HPDE6-E6E7 (cell line): ENCODE data around the gene CSNK1G1.
"Not testable (repeated sequence)": the region's sequence is repeated elsewhere in the genome, so short reads cannot be mapped to it uniquely, and the experiment has no call there.

Experiments
- DNase-seq: peaks from one replicate; pipeline ENCODE4 v3.0.0; 2011; ENCODE audit warnings: missing footprints; ENCODE audit errors: extremely low spot score

The CSNK1G1 gene

DNA sequence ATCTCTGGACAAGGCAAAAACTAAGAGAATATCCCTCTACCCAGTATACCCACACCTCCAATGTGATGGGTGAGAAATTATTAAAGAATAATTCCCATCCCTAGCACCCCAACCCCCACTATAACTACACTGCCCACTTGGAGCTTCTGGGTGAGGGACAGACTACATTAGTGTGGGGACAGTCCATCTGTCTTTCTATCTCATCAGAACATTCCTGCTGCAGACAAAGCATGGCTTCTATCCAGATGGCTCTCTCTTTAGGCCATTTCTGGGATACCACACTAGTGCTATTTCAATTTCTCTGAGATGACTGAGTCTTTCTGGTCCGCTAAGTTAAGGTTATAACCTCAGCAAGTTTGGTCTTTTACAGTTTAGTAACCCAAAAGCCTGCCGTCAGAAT is 6.6 kb downstream of the CSNK1G1 start:
- DNase-seq, result no peak

DNA sequence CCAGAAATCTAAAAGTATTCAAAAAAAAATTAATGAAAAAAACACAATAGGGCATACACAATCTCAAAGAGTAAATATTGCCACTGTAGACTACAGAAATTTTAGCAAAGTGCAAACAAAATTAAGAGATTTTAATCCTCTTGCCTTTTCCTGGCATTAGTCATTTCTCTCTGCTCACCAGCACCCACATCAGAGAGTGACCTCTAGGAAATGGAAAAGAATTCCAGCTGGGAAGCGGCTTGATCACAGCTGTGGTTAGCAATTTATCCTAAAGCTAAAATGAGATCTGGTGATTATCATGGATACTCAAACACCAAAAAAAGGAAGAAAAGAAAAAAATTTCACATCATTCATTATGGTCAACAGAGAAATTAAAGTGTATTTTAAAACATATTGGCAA is 7.5 kb downstream of the CSNK1G1 start:
- DNase-seq, result no peak

DNA sequence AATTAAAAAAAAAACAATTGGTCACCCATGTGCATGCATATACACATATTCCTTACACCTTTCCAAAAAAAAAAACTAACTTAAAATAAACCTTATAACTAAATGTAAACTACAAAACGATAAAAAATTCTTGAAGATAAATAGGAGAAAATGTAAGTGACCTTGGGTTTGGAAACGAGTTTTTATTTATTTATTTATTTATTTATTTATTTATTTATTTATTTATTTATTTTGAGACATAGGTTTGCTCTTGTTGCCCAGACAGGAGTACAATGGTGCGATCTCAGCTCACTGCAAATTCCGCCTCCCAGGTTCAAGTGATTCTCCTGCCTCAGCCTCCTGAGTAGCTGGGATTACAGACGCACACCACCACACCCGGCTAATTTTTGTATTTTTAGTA is 9.7 kb downstream of the CSNK1G1 start:
- DNase-seq, result not testable (repeated sequence)

DNA sequence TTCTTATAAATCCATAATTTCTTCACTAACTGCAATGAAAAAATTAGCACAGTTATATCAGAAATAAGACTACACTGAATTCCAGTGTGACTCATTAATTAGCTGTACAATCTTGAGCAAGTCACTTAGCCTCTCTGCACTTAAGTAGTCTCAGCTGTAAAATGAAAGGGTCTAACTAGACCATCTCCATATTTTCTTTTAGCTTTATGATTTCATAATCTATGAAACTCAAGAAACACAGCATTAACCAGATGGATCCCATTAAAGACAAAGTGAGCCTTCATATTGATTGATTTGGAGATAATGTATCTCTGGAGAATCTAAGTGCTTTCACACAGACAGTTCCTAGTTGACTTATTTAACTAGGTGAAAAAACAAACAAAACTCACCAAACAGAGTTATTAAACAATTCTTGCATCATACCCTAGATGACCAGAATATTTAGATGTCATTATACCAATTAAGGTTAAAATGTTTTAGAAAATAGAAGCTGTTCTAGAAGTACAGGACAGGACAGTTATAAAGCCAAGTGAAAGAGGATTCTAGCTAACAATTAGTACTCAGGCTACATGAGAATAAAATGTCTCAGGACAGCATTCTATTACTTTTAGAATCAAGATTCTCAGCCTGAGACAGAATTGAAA is 11.2 kb downstream of the CSNK1G1 start:
- no peak for DNase-seq

DNA sequence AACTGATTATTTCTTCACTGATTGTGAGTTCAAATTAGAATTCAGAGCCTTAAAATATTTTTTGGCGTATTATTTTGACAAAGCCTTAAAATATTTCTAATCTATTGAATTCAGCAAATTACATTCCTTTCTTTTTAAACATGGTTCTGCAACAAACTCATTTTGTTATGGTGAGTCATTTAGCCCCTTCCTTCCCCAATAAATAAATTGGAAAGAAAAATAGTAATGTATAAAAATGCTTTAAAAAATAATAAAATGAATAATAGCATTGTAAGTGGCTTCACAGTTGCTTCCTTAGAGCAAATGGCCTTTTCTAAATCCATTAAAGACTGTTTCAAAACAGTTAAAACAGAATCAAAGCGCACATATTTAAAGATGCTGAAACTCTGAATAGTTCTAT is 12.1 kb downstream of the CSNK1G1 start:
- no peak for DNase-seq

DNA sequence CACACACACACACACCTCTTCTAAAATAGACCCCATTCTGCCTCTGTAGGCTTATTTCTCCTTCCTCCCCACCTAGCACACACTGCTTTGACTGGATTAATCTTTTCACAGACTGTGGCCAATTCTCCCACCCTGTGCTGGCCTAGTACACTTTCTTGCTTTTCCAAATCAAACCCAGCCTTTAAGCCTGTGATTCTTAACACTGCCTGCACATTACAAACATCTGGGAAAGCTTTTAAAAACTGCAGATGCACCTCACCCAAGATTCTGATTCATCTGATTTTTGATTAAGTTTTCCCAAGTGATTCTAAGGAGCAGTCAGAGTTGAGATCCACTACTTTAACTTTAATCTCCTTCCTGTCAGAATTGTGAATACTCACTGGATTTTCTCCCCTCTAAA is 12.8 kb downstream of the CSNK1G1 start:
- no peak for DNase-seq

DNA sequence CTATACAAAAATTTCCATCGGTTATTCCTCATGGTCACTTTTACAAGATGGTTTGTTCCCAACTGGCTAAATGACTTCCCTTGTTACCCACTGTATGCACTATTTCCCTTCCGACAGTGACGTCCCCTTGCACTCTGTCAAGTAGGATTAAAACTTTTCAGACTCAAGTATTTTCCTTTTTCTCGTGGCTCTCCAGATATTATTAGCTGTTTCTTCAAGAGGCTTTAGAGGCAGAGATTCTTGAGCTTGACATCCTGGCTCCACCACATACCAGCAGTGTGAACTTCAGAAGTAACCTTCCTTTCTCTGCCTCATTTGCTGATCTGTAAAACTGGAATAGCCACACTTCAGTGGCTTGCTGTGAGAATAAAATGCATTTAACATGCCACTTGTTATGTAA is 14.0 kb downstream of the CSNK1G1 start:
- DNase-seq, result no peak

DNA sequence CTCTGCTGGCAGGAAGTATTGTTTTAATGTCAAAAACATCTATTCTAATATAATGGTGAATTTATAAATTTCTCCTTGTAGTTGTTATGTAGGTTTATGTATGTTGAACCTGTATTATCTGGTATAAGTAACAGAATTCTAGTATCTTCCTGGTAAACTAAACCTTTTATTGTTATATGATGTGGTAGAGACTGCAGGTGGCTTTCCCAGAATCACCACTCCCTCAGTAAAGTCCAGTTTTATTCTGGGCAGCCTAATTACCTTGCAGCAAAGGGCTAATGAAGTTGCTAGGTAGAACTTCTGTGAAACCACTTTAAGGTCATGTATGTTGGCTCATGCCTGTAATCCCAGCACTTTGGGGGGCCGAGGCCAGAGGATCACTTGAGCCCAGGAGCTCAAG is 15.6 kb downstream of the CSNK1G1 start:
- no peak for DNase-seq

DNA sequence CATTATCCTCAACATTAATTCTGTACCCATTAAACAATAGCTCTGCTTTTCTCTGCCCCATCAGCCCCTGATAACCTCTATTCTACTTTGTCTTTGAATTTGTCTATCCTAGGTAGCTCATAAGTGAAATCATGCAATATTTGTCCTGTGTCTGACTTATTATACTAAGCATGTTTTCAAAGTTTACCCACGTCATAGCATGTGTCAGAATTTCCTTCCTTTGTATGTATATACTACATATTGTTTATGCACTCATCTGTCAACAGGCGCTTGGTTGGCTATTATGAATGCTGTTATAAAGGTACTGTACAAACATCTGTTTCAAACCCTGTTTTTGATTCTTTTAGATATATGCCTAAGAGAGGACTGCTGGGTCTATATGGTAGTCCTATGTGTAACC is 18.2 kb downstream of the CSNK1G1 start:
- no peak for DNase-seq

DNA sequence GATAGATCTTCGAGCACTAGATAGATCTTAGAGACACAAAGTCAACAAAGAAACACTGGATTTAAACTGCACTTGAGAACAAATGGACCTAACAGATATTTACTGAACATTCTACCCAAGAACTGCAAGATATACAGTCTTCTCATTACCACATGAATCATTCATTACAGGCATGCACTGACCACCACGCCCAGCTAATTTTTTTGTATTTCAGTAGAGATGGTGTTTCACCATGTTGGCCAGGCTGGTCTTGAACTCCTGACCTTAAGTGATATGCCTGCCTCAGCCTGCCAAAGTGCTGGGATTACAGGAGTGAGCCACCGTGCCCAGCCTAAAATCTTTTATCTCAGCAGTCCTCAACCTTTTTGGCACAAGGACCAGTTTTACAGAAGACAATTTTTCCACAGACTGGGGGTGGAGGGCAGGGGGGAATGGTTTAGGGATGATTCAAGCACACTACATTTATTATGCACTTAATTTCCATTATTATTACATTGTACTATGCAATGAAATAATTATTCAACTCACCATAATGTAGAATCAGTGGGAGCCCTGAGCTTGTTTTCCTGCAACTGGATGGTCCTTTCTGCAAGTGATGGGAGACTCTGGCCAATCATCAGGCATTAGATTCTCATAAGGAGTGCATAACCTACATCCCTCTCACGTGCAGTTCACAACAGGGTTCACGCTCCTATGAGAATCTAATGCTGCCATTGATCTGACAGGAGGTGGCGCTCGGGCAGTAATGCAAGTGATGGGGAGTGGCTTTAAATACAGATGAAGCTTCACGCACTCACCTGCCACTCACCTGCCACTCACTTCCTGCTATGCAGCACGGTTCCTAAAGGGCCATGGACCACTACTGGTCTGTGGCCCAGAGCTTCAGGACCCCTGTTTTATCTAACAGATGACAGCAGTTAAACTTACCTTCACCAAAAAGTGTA is 21.7 kb downstream of the CSNK1G1 start:
- DNase-seq, result no peak

DNA sequence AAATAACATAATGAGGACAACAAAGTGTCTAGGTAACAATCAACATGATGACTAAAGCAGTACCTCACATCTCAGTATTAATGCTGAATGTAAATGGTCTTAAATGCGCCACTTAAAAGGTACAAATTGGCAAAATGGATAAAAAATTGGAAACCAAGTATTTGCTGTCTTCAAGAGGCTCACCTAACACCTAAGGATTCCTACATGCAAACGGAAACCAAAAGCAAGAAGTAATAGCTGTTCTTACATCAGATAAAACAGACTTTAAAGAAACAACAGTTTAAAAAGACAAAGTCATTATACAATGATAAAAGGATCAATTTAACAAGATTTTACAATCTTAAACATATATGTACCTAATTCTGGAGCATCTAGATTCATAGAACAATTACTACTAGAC is 22.5 kb downstream of the CSNK1G1 start:
- DNase-seq, result no peak

DNA sequence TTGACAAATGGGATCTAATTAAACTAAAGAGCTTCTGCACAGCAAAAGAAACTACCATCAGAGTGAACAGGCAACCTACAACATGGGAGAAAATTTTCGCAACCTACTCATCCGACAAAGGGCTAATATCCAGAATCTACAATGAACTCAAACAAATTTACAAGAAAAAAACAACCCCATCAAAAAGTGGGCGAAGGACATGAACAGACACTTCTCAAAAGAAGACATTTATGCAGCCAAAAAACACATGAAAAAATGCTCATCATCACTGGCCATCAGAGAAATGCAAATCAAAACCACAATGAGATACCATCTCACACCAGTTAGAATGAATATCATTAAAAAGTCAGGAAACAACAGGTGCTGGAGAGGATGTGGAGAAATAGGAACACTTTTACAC is 24.3 kb downstream of the CSNK1G1 start:
- DNase-seq, result not testable (repeated sequence)

DNA sequence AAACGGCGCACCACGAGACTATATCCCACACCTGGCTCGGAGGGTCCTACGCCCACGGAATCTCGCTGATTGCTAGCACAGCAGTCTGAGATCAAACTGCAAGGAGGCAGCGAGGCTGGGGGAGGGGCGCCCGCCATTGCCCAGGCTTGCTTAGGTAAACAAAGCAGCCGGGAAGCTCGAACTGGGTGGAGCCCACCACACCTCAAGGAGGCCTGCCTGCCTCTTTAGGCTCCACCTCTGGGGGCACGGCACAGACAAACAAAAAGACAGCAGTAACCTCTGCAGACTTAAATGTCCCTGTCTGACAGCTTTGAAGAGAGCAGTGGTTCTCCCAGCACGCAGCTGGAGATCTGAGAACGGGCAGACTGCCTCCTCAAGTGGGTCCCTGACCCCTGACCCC is 29.0 kb downstream of the CSNK1G1 start:
- DNase-seq, result not testable (repeated sequence)

DNA sequence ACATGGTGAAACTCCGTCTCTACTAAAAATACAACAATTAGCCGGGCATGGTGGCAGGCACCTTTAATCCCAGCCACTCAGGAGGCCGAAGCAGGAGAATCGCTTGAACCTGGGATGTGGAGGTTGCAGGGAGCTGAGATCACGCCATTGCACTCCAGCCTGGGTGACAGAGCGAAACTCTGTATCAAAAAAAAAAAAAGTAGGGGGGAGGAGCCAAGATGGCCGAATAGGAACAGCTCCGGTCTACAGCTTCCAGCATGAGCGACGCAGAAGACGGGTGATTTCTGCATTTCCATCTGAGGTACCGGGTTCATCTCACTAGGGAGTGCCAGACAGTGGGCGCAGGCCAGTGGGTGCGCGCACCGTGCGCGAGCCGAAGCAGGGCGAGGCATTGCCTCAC is 29.5 kb downstream of the CSNK1G1 start:
- not testable (repeated sequence) for DNase-seq

DNA sequence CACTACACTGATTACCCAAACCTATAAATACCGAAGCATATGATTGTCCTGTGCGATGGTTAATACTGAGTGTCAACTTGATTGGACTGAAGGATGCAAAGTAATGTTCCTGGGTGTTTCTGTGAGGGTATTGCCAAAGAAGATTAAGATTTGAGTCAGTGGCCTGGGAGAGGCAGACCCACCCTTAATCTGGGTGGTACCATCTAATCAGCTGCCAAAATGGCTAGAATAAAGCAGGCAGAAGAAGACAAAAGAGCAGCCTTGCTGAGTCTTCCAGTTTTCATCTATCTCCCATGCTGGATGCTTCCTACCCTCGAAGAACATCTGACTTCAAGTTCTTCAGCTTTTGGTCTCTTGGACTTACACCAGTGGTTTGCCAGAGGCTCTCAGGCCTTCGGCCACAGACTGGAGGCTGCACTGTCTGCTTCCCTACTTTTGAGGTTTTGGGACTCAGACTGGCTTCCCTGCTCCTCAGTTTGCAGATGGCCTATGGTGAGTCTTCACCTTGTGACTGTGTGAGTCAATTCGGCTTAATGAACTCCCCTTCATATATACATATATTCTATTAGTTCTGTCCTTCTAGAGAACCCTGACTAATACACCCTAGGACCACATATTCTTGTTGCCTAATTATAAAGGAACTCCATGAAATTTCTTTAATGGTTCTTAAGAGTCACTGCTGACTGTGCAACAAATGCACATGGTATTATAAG is 31.7 kb downstream of the CSNK1G1 start:
- no peak for DNase-seq

DNA sequence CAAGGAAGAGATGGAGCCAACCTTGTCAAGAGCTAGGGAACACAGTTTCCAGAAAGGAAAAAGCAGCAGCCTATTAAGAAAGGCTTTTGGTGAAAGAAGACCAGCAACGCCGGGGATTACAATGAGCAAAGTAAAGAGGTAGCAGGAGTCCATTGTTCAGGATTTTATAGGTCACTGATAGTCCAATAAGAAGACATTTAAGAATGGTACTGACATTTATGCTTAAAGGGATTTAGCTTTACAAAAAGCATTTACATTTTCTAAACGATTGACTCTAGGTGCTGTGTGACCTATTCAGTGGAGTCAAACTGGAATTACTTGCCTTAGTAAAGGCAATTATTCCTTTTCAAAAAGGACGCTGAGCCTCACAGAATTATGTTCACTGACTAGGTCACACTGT is 40.8 kb downstream of the CSNK1G1 start:
- DNase-seq, result no peak

DNA sequence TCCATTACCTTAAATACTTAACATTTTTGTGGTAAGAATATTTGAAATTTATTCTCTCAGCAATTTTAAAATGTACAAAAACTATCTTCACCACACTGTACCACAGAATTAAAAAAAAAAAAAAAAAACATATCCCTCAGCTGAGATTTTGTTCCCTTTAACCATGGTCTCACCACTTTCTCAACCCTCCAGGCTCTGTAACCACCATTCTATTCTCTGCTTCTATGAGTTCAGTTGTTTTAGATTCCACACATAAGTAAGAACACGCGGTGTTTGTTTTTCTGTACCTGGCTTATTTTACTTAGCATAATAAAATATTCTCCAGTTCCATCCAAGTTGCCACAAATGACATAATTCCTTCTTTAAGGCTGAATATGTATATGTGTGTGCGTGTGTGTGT is 41.5 kb downstream of the CSNK1G1 start:
- DNase-seq, result no peak

DNA sequence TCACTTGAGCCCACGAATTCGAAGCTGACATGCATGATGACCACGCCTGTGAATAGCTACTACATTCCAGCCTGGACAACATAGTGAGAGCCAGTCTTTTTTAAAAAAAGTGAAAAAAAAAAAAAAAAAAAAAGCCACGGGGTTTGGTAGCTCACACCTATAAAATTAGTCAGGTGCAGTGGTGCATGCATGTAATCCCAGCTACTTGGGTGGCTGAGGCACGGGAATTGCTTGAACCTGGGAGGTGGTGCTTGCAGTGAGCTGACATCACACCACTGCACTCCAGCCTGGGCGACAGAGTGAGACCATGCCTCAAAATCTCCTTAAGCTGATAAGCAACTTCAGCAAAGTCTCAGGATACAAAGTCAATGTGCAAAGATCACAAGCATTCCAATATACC is 44.4 kb downstream of the CSNK1G1 start:
- no peak for DNase-seq

DNA sequence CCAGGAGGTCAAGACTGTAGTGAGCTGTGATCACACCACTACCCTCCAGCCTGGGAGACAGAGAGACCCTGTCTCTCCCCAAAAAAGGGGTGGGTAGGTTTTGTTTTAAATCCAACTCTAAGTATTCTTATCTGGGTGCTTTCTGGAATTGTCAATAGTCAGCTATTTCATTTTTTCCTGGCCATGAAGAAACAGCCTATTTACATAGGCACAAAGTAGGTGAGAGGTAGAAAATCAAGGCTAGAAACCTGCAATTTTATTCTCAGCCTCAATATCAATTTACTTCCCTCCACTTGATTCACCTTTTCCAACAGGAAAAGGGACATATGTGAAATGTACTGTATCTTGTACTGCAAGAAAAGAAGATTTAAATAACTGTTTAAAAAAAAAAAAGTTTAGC is 45.9 kb downstream of the CSNK1G1 start:
- DNase-seq, result no peak

DNA sequence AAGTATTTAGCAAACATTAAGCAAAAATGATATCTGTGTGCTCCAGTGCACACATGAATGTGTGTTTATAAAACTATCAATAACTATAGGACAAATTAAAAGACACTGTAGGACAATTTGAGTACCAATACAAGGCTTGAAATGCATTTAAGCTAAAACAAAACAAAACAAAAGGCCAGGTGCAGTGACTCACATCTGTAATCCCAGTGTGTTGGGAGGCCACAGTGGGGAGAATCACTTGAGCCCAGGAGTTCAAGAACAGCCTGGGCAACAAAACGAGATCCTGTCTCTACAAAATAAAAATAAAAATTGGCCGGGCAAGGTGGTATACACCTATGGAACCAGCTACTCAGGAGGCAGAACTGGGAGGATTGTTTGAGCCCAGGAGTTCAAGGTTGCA is 50.7 kb downstream of the CSNK1G1 start:
- no peak for DNase-seq

DNA sequence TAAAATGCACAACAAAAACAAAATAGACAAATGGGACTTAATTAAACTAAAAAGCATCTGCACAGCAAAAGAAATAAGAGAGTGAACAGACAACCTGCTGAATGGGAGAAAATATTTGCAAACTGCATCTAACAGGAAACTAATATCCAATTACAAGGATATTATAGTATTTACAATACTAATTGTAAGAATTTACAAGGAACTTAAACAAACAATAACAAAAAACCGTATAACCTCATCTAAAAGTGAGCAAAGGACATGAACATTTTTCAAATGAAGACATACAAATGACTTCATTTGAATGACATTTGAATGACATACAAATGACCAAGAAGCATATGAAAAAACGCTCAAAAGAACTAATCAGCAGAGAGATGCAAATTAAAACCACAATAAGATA is 66.4 kb downstream of the CSNK1G1 start:
- DNase-seq, result no peak

DNA sequence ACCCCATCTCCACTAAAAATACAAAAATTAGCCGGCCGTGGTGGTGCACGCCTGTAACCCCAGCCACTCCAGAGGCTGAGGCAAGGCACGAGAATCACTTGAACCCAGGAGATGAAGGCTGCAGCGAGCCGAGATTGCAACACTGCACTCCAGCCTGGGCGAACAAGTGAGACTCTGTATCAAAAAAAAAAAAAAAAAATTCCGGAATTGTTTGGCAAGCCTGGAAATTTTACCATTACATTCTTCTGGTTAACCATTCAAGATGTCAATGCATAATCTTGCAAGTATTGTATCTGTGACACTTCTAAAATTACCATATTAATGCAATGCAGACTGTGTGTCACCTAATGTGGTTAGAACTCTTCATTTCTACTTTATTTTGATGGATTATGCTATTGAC is 67.0 kb downstream of the CSNK1G1 start:
- DNase-seq, result no peak

DNA sequence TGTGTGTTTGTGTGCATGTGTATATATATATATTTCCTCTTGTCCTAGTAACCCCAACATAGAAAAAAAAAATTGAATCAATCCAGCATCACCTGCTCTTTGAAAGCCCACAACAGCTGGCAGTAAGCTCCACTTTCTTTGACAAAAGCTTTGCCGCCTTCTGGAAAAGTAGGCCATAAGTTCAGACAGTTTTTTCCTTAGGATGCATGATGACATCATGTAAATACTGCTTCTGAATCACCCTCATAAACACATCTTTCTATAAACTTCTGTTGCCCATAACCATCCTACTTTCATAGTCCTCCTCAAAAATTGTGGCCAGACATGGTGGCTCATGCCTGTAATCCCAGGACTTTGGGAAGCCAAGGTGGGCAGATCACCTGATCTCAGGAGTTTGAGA is 67.4 kb downstream of the CSNK1G1 start:
- no peak for DNase-seq
